MM.1S (cell line): Measurements from ENCODE around the gene KIFAP3.

ENCODE experiments used
- CTCF ChIP-seq: fragments of 300-600 bp; sonication (generic); IDR thresholded peaks from 2 replicates; pipeline ENCODE4 v1.5.1; 2016; ENCODE audit warnings: antibody characterized with exemption, low read length, mixed read lengths
- EZH2 ChIP-seq: fragments of 300-600 bp; sonication (generic); optimal IDR thresholded peaks from 2 replicates; pipeline ENCODE3; 2017; ENCODE audit warnings: low read depth, mild to moderate bottlenecking, antibody characterized with exemption, low read length, mixed read lengths
- EZH2phosphoT487 ChIP-seq: fragments of 300-600 bp; sonication (generic); IDR thresholded peaks from 2 replicates; pipeline ENCODE4 v1.6.1; 2018; ENCODE audit warnings: antibody characterized with exemption, low read length

GRCh38 chr1:170030212-170030611, 44.3 kb downstream of the KIFAP3 start:
- TF ChIP-seq EZH2 (no peak), CTCF (no peak), EZH2phosphoT487 (no peak)
